Thoracic aorta (tissue), 2 donors: ENCODE data around the gene LRRN2. TPM values are rescaled to one million over a fixed set of nuclear protein-coding genes. Genes with fewer than 3 reads are reported as not detected.

ENCODE experiments used
- ATAC-seq: fragments of 150-250 bp; one replicate; pipeline ENCODE4 v1.8.0; 2017; ENCODE audit warnings: low read depth; ENCODE audit not compliant: insufficient number of reproducible peaks, low FRiP score
- DNase-seq: peaks from one replicate; pipeline ENCODE4 v3.0.0-alpha.2; 2020; ENCODE audit warnings: low spot score
- H3K27ac ChIP-seq, 2 donors: fragments of 200-600 bp; sonication (generic); 1 replicate in 1 of 2; 2 replicates in 1 of 2; pipeline ENCODE4 v1.5.1; 2016; ENCODE audit warnings: mild to moderate bottlenecking in 2 of 2, moderate library complexity in 2 of 2
- H3K27me3 ChIP-seq: fragments of 200-600 bp; sonication (generic); replicated peaks from 2 replicates; pipeline ENCODE4 v1.6.0; 2016; ENCODE audit warnings: mild to moderate bottlenecking; ENCODE audit not compliant: insufficient read depth
- H3K36me3 ChIP-seq: fragments of 200-600 bp; sonication (generic); one replicate; pipeline ENCODE4 v1.5.1; 2016
- H3K4me1 ChIP-seq, 2 donors: fragments of 200-600 bp; sonication (generic); 1 replicate in 1 of 2; 2 replicates in 1 of 2; pipeline versions ENCODE4 v1.5.1 to v1.6.0; 2016; ENCODE audit warnings: low read depth in 2 of 2, mild to moderate bottlenecking in 1 of 2; ENCODE audit not compliant: control insufficient read depth in 1 of 2
- H3K4me3 ChIP-seq: fragments of 200-600 bp; sonication (generic); 2 replicates; pipeline ENCODE4 v1.5.1; 2016; ENCODE audit warnings: mild to moderate bottlenecking
- H3K9me3 ChIP-seq: fragments of 200-600 bp; sonication (generic); 2 replicates; pipeline ENCODE4 v1.5.1; 2016
- CTCF ChIP-seq: fragments of 200-600 bp; sonication (generic); IDR thresholded peaks from one replicate; pipeline ENCODE4 v1.5.1; 2019; ENCODE audit warnings: antibody characterized with exemption
- total RNA-seq, 2 donors: library from RNA; depleted of rRNA; stranded (reverse); fragments of >200 nt; gene quantifications; one replicate each; pipeline versions ENCODE4 v1.1.0 to v1.2.3, GENCODE V29; 2016

The LRRN2 gene
- total RNA-seq, 2 donors from 2014 or later: 0.63 to 0.81 TPM

GRCh38 chr1:204726478-204726877 is 40.9 kb upstream of the LRRN2 start:
- TF ChIP-seq CTCF: no peak
- Histone ChIP-seq H3K9me3 (no peaks in the 10 kb centered on the region), H3K36me3 (no peaks in the 10 kb centered on the region), H3K27me3 (no peaks in the 10 kb centered on the region), H3K4me1 (no peaks in the 10 kb centered on the region), H3K4me3 (no peak overlapping the region), H3K27ac (no peak overlapping the region)
- DNase-seq: no peak
- ATAC-seq: no peak

- DNase-seq: no peak
- no peaks in the 10 kb centered on the region for H3K9me3 ChIP-seq
- ATAC-seq: no peak
- no peaks in the 10 kb centered on the region for H3K27me3 ChIP-seq
- H3K36me3 ChIP-seq: no peaks in the 10 kb centered on the region
- no peak for TF ChIP-seq CTCF
- H3K4me3 ChIP-seq: no peak overlapping the region
- H3K4me1 ChIP-seq: no peaks in the 10 kb centered on the region
- no peak overlapping the region for H3K27ac ChIP-seq
Observed at GRCh38 chr1:204725821-204726448, 40.4 kb upstream of the LRRN2 start.

DNA sequence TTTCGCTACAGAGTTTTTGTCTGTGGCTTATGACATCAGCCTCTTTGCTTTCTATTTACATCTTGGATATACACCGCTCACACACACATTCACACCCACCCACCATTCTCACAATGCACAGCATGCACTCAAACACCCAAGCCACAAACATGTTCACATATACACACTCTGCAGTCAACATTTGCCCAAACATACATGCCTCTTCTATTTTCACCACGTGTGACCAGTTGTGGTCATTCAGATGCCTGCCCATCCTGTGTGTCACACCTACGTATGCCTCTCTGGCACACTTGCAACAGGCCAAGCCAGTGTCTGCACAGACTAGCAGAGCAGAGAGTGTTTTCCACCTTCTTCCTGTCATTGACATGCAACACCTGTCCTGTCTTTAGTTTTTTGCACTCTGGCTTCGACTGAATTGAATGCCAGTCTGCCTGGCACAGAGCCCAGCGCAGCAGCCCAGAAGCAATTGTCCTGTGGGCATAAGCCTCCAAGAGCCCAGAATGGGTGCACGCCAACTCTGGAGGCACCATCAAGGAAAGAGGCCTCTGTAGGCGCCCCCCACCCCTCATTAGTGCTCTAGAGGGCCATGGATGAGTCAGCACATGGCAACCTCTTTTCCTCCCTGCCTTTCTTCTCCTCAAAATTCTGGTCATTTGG is 37.7 kb upstream of the LRRN2 start:
- no peaks in the 10 kb centered on the region for H3K36me3 ChIP-seq
- H3K27me3 ChIP-seq: no peaks in the 10 kb centered on the region
- no peak overlapping the region for H3K27ac ChIP-seq
- TF ChIP-seq CTCF: no peak
- H3K4me3 ChIP-seq: no peak overlapping the region
- H3K4me1 ChIP-seq: no peaks in the 10 kb centered on the region
- ATAC-seq: no peak
- H3K9me3 ChIP-seq: no peaks in the 10 kb centered on the region
- no peak for DNase-seq

DNA sequence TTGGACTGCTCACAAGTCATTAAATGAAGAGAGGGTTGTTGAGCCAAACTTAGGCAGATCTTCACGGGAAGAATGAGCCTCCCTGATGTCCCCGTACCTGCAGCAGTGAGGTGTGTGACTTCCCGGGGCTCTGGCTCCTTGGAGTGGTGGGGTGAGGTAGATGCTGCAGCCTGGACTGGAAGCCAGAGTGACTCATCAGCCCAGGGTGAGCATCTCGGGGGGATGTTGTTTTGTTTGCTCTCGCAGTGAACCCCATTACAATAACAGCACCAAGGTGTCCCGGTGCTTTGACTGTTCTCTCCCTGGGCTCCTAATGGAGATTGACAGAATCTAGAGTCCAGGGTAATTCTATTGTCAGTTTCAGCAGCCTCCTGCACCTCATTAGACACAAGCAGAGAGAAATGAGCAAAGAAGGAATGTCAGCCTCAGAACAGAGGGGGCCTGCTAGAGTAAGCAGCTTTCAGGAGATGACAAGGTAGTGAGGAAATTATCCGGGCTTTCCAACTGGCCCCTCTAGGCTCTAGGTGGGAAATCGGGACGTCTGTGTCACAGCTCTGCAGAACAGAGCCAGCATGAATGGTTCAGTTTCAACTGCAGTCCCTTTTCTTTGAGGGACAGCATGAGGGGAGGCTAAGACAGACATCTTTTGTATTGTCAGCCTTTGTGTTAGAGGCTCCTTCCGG is 36.0 kb upstream of the LRRN2 start:
- Histone ChIP-seq H3K27me3 (no peaks in the 10 kb centered on the region), H3K9me3 (no peaks in the 10 kb centered on the region), H3K4me3 (no peak overlapping the region), H3K4me1 (no peaks in the 10 kb centered on the region), H3K36me3 (no peaks in the 10 kb centered on the region), H3K27ac (no peak overlapping the region)
- DNase-seq (no peak), ATAC-seq (no peak)
- TF ChIP-seq CTCF: no peak

DNA sequence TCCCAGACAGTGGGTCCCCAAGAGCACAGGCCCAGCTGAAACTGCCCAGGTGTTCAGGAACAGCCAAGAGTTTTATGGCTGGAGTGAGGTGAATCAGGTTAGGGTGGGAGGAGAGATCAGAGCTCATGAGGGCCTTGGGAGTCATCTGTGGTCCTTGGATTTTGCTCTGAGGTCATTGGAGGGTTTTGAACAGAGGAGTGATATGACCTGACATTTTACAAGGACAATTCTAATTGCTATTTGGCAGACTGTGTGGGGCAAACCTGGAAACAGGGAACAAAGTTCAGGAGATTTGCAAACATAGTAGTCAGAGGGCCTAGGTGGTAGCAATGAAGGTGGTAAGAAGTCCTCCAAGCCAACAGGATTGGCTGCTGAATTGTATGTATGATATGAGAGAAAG is 31.1 kb upstream of the LRRN2 start:
- DNase-seq: no peak
- ATAC-seq: no peak
- H3K4me3 ChIP-seq: no peak overlapping the region
- no peaks in the 10 kb centered on the region for H3K27me3 ChIP-seq
- no peaks in the 10 kb centered on the region for H3K36me3 ChIP-seq
- H3K9me3 ChIP-seq: no peaks in the 10 kb centered on the region
- TF ChIP-seq CTCF: no peak
- H3K27ac ChIP-seq: no peak overlapping the region
- no peaks in the 10 kb centered on the region for H3K4me1 ChIP-seq
